GM10248 (cell line): ENCODE data around the gene AK2.

Source experiments
- CTCF ChIA-PET: fragments of 300-600 bp; sonication (Branson Sonifier 250); formaldehyde crosslinking; extraction: SDS; loops from one replicate; lab custom pipeline; 2021; ENCODE audit warnings: antibody characterized with exemption; lab: Yijun Ruan, JAX
- POLR2A ChIA-PET: fragments of 350-650 bp; sonication (Branson Sonifier 250); formaldehyde crosslinking; extraction: SDS; loops from one replicate; lab custom pipeline; 2020; ENCODE audit warnings: antibody characterized with exemption; lab: Yijun Ruan, JAX
- DNase-seq: peaks from one replicate; pipeline ENCODE4 v3.0.0; 2012; ENCODE audit errors: extremely low spot score
- TF ChIP-seq, protein P1 (sequence below): IDR thresholded peaks from 2 replicates; pipeline ENCODE4 v1.5.1; 2012; ENCODE audit warnings: mild to moderate bottlenecking, low read depth; ENCODE audit errors: extremely low read depth, missing control alignments, control extremely low read depth

The AK2 gene

DNA sequence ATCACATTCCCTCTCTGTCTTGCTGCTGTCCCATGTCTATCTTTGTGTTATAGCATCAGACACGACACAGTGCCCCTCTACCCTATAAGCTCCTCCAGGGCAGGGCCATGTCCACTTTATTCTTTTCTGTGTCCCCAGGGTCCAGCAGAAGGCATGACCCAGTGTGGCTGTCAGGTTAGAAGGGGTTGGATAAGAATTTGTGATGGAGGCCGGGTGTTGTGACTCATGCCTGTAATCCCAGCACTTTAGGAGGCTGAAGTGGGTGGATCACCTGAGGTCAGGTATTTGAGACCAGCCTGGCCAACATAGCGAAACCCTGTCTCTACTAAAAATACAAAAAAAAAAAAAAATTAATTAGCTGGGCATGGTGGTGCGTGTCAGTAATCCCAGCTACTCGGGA is 45.8 kb downstream of the AK2 start:
- ChIA-PET CTCF (interaction anchor here (3.7 to 4.1 kb wide), 2 partner anchors 16 to 58 kb away, joined by 11 to 14 read pairs; no protein-coding TSS in a partner anchor), POLR2A (no interaction called here)
- TF ChIP-seq, protein P1, sequence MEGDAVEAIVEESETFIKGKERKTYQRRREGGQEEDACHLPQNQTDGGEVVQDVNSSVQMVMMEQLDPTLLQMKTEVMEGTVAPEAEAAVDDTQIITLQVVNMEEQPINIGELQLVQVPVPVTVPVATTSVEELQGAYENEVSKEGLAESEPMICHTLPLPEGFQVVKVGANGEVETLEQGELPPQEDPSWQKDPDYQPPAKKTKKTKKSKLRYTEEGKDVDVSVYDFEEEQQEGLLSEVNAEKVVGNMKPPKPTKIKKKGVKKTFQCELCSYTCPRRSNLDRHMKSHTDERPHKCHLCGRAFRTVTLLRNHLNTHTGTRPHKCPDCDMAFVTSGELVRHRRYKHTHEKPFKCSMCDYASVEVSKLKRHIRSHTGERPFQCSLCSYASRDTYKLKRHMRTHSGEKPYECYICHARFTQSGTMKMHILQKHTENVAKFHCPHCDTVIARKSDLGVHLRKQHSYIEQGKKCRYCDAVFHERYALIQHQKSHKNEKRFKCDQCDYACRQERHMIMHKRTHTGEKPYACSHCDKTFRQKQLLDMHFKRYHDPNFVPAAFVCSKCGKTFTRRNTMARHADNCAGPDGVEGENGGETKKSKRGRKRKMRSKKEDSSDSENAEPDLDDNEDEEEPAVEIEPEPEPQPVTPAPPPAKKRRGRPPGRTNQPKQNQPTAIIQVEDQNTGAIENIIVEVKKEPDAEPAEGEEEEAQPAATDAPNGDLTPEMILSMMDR = no peak
- DNase-seq = no peak

DNA sequence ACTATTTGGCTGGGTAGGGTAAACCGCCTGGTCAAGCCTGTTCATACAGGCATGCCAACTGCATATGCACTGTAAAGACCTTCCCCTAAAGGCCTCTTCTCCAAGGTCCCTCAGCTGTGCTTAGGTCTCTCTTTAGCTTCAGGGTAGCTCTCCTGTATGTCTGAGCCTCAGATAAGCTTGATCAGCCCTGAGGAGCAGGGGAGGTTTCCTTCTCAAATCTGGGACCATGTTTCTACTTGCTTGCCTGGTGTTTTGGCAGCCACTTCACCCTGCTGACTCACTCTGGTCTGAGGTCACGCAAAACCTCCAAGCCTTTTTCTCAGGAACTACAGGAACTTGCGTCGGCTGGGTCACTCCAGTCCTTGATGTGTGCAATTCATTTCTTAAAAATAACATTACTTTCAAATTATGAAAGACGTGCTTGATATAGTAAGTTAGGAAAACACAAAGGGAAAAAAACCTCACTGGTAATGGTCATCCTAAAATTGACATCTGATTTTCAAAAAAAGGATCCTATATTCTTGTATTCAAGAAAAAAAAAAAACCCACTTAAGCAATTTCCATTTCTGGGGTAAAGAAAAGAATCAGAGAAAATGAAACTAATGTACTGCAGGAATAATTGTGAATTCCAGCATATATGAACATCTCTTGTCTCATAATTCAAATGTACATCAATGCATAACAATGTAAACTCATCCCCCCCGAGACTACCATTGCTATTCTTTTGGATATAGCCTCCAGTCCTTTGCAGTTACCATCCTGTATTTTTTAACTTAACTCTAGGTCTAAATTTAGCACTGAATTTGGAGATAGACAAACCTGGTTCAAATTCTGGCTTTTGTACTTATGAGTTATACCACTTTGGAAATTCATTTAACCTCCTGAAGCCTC is 47.3 kb downstream of the AK2 start:
- DNase-seq = no peak
- CTCF ChIA-PET = interaction anchor here (0.8 to 4.1 kb wide), 3 partner anchors 9 to 66 kb away, joined by 3 to 11 read pairs (median 6); no protein-coding TSS in a partner anchor
- TF ChIP-seq, protein P1 = no peak
- POLR2A ChIA-PET = interaction anchor here (0.6 kb wide), 1 partner anchor 26 kb away, joined by 5 read pairs; no protein-coding TSS in a partner anchor

DNA sequence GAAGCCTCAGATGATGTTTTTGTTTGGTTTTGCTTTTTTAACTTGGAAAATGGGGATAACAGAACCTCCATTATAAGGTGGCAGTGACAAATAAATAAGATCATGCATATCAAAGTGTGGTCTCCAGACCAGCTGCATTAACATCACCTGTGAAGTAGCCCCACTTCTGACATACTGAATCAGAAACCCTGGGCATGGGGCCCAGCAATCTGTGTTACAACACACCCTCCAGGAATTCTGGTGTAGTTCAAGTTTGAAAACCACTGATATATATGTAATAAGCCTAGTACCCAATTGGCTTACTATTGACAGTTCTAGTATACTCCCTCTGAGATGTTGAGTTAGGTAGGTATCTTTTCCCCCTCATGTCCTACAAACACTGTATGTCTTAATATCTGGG is 48.0 kb downstream of the AK2 start:
- TF ChIP-seq, protein P1 = no peak
- CTCF ChIA-PET = interaction anchor here (0.8 to 4.1 kb wide), 3 partner anchors 10 to 66 kb away, joined by 3 to 11 read pairs (median 6); no protein-coding TSS in a partner anchor
- DNase-seq = no peak
- POLR2A ChIA-PET = no interaction called here

DNA sequence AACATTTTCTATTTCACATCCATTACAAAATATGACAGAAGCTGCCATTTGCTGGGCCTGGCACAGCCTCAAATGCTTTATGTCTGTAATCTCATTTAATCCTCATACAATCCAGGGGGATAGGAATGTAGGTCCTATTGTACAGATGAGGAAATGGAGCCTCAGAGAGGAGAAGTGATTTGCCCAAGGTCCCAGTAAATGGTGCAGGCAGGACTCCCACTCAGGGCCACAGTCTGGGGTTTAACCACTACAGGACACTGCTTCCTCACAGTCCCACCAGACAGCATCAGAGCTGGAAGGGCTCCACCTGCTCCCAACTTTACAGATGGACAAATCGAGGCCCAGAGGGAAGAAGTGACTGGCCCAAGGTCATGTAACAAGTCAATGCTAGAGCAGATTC is 51.5 kb downstream of the AK2 start:
- DNase-seq = no peak
- POLR2A ChIA-PET = interaction anchor here (1.3 to 1.5 kb wide), 2 partner anchors 21 to 649 kb away, joined by 3 to 8 read pairs; partner anchors contain the start of genes MARCKSL1 and RNF19B
- CTCF ChIA-PET = interaction anchor here (0.9 to 1.8 kb wide), 6 partner anchors 8 to 71 kb away, joined by 3 to 10 read pairs (median 4); no protein-coding TSS in a partner anchor
- TF ChIP-seq, protein P1 = no peak

DNA sequence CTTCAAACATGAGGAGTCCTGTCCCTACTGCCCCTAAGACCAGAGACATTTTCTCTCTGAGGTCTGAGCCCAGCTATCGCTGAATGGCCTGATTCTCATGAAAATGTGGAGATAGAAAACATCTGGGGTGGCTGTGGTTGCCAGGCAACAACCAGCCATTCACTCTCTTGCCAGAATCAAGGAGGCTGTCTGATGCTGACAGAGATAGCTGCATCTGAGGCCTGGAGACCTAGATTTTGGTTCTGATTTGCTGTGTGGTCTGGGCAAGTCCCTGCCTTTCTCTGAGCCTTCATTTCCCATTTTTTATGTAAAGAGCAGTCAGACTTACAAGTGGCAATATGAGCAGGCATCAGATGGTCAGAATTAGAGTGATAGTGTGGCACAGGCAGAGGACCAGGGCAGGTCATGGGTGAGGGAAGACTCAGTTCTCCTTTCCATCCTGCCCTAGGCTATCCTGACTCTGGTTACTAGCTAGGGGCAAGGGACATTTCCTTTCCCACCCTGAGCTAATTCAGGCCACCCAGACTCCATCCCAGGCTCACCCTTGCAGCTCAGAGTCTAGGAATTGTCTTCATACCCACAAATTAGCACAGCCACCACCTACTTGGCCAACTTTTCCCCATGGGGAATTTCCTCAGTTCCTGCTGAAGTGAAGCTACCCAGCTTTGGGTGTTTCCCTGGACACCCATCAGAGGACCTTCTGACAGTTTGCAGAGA is 52.1 kb downstream of the AK2 start:
- no peak for DNase-seq
- TF ChIP-seq, protein P1 = no peak
- POLR2A ChIA-PET = interaction anchor here (1.3 to 1.5 kb wide), 2 partner anchors 20 to 648 kb away, joined by 3 to 8 read pairs; partner anchors contain the start of genes MARCKSL1 and RNF19B
- CTCF ChIA-PET = interaction anchor here (0.9 to 1.8 kb wide), 5 partner anchors 9 to 72 kb away, joined by 3 to 10 read pairs (median 4); no protein-coding TSS in a partner anchor

DNA sequence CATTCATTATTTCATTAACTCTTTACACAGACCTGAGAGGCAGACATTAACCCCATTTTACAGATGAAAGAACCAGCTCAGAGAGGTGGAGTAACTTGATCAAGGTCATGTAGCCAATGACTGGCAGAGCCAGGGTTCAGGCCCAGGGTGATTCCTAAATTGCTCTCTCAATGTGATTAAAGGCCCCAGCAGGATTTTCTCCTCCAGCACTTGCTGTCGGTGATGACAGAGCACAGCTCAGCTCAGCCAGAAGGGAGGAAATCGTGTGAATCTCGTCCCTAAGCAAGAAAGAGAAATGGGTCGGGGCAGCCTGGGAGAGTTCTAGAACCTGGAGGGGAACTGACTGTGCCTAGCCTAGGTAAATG is 52.6 kb downstream of the AK2 start:
- ChIA-PET CTCF (interaction anchor here (1.4 to 1.8 kb wide), 3 partner anchors 9 to 51 kb away, joined by 3 to 10 read pairs (median 4); no protein-coding TSS in a partner anchor), POLR2A (no interaction called here)
- DNase-seq = no peak
- TF ChIP-seq, protein P1 = no peak
